GM12872 (cell line): ENCODE data around the gene AKIP1.

ENCODE experiments used
- CTCF ChIP-seq: IDR thresholded peaks from 3 replicates; pipeline ENCODE4 v1.5.1; 2011; ENCODE audit warnings: low read depth, mild to moderate bottlenecking, low read length, moderate library complexity; ENCODE audit not compliant: insufficient read depth

AKIP1 gene

GRCh38 chr11:8871962-8872361 lies 39.0 kb upstream of the AKIP1 start:
- TF ChIP-seq CTCF = no peak

DNA sequence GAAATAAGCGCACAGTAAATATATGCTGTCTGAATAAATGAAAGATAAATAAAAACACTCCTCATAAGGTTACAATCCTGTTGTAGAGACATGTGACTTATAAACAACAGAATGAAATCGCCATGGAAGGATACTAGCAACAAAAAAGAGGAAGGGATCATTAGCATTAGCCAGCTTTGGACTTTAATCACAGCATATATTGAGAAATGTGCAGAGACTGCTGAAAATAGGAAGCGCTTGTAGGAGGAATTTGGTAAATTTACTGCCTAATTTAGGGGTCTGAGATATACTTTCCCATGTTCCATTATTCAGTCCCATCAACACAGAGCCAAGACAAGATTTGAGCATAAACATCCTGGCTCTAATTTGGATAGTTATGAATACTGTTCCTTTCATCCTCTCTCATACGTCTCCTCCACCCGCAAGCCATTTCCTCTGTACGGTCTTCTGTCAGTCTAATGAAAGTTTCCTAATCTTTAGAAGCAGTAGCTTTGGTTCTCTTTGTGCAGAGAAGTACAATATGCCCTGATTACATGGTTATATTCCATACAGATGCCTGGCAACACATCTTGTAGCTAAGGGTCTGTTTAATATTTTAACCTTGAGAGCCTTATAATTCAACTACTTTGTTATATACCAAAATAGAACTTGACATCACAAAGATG lies 37.1 kb upstream of the AKIP1 start:
- no peak for TF ChIP-seq CTCF

DNA sequence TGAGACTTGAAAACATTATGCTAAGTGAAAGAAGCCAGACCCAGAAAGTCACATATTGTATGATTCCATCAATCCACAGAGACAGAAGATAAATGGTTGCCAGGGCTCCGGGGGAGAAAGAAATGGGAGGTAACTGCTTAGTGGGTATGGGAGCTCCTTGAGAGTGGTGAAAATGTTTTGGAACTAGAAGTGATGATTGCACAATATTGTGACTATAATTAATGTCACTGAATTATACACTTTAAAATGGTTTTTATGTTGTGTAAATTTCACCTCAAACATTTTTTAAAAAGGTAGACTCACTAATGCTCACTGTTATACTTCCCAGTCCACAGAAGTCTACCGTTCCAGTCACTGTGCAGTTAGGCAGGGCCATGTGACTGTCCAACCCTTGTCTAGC lies 32.2 kb upstream of the AKIP1 start:
- TF ChIP-seq CTCF = no peak

DNA sequence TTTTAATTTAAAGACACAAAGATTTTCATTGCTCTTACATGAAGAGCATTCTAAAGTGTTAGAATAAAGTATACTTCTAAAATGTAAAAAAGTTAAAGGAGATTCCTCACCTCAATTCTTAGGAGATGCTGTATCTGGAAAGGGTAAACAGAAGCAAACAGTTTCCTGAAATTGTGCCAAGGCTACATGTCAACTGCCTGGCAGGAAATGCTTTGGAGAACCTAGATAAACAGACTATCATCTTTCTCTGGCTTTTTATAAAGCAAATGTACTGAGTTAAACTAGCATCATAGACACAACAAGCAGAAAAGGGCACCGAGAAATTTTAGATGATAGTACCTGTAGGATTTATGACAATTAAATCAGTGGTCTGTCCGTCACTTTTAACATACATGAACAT lies 24.7 kb upstream of the AKIP1 start:
- TF ChIP-seq CTCF = no peak

DNA sequence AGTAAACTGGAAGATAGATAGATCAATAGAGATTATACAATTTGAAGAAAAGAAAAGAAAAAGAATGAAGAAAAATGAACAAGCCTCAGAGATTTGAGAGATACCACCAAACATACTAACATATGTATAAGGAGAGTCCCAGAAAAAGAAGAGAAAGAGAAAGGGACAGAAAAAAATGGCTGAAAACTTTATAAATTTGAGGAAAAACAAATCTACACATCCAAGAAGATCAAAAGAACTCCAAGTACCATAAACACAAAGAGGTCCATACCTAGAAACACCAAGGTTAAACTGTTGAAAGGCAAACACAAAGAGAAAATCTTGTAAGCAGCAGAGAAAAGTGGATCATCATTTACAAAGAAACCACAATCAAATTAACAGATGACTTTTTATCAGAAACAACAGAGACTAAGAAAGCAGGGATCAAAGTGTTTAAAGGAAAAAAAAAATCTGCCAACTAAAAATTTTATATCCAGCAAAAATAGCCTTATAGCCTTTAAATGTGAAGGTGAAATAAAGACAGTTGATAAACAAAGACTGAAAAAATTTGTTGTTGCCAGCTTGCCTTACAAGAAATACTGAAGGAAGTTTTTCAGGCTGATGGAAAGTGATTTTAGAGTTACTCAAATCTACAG lies 11.8 kb upstream of the AKIP1 start:
- TF ChIP-seq CTCF = no peak

- no peak for TF ChIP-seq CTCF
Observed at GRCh38 chr11:8905528-8906165, 5.3 kb upstream of the AKIP1 start.

- TF ChIP-seq CTCF = no peak
Observed at GRCh38 chr11:8907116-8907515, 3.9 kb upstream of the AKIP1 start.
